NCI-H446 (cell line): ENCODE data around the gene TMEM51.

ENCODE experiments used
- DNase-seq, 2 experiments: peaks; one replicate each; lab custom pipeline; 2025; lab: John Stamatoyannopoulos, UW

Gene TMEM51

DNA sequence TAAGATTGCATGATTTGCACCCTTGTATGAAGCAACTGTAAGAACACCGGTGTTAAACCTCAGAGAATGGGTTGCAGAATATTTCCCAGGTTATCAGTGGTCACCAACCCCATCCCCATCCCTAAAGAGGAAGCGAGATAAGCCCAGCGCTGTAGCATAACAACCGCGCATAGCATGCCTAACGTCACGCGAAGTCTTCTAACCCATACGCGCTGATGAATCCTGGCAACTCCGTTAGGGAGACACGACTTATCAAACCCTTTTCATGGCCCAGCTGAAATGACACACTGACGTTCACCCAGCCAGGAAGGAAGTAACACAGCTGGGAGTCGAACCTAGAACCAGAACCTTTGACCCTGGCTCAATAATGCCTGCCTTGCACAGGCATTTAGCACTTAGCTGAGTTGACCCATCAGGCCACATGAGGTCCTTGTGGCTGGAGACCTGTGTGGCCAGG is 24.2 kb downstream of the TMEM51 start:
- DNase-seq, result no peak

DNA sequence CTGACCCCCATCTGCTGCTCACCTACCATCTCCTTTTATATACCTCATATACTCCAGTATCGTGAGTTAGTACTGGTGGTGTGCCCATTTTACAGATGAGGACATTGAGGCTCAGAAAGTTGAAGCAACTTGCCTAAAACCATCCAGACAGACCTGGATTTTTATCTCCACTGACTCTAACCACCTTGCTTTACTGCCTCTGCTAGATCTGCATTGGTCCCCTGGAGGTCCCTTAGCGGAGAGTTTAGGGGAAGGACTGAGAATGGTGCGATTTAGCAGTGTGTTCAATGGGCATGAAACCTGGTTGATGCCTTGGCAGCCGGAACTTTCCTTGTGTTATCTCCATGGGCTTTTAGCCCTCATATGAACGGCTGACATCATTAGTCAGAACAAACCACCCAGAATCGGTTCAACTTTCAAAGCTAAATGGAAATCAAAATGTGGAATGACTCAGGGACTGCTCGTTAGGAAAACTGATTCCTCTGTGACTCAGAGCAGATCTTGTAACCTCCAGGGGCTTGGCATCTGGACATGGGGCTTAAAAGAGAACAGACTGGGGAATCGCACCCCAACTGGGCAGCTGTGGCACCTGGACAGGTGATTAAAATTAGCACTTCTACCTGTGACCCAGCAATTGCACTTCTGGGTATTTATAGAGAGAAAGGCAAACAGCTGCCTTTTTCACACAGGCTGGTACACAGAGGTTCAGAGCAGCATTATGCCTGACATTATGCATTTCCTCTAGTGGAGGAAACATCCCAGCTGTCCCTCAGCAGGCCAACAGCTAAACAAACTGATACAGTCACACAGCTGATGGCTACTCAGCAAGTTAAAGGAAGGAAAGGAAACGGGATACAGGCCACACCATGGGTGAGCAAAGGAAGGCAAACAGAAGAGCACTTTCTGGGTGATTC is 25.3 kb downstream of the TMEM51 start:
- no peak for DNase-seq

DNA sequence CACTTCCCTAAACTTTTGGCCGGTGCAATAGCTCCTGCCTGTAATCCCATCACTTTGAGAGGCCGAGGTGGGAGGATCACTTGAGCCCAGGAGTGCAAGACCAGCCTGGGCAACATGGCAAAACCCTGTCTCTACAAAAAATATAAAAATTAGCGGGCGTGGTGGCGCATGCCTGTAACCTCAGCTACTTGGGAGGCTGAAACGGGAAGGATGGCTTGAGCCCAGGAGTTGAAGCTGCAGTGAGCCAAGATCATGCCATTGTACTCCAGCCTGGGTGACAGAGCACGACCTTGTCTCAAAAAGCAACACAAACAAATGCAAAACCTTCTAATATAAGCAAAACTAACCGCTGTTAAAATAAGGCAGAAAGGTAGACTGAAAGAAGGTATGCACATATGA is 25.9 kb downstream of the TMEM51 start:
- DNase-seq, result no peak

DNA sequence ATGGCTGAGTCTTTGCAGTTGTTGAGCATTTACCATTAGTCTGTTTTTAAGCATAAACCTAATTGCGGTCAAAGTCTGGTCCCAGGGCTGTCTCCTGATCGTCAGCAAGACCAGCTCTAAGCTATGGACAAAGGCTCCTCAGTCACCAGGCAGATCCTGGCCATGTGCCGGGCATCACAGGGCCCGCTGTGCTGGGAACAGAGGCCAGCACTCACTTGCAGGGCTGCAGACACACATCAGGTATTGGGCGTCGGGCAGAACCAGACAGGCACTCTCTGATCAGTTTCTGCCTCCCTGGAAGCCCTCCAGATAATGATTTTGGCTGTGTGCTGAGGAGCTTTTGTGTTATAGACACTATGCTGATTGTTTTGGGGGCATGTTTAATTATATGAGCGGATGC is 26.6 kb downstream of the TMEM51 start:
- no peak for DNase-seq

DNA sequence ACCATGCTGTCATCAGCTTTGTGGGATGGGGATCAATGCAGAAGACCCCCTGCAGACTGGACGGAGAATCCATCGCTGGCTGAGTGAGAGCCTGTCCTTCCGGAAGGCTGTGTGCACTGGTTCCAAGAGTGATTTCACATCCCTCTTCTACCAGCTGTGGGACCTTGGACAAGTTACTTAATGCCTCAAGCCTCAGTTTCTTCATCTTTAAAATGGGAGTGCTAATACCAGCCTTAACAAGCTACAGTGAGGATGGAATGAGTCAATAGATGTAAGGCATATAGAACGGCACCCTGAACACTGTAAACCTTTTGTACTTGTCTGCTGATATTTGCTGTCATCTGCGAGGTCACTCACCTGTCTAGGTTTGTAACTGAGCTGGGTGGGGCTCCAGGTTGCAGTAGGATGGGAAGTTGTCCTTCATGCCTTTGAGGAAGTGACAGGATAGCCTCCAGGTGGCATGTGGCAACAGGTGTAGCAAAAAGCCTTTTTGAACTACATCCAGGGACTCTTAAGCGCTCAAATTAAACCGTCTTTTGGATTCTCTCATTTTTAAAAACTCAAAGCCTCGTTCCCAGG is 27.5 kb downstream of the TMEM51 start:
- DNase-seq, result no peak

DNA sequence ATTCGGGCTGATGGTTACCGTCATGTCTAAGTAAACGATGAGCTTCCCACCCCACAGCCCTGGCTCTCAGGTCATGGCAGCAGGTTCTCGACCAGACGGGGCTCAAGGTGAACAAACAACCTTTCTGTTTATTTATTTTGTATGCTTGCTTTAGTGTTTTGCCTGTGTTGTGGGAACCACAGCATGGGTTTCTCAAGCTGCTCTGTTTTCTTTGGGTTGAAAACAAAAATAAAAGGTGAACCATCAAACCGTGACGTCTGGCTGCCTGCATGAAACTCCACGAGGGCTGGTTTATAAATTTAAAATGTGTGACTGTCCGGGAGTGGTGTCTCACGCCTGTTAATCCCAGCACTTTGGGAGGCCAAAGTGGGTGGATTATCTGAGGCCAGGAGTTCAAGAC is 28.0 kb downstream of the TMEM51 start:
- DNase-seq, result no peak

DNA sequence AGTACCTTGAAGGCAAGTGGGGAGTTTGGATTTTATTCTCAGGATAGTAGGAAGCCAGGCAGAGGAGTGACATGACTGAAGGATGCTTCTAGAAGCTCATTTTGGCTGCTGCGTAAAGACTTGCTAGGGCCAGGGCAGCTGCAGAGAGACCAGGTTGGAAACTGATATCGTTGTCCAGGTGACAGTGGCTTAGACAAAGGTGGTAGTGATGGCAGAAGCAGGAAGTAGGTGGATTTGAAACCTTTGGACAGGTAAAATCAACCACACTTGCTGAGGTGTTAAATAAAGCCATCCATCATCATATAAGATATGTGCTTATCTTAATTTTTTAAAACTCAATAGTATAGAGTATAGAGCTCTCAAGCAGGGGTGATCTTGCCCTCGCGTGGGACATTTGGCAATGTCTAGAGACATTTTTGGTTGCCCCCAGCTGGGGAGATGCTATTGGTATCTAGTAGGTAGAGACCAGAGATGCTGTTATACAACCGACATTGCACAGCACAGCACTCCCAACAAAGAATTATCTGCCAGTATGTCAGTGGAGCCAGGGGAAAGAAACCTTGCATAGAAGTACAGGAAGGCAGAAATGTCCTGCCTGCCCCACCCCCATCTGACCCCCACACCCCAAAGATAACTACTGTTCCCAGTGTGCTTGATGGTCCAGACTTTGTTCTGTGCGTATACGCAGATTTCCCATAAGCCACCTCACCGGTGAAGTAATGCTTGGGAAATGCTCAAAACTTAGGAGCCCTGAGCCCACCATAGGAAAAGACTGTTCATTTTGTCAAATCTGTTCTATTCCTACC is 31.1 kb downstream of the TMEM51 start:
- no peak for DNase-seq

DNA sequence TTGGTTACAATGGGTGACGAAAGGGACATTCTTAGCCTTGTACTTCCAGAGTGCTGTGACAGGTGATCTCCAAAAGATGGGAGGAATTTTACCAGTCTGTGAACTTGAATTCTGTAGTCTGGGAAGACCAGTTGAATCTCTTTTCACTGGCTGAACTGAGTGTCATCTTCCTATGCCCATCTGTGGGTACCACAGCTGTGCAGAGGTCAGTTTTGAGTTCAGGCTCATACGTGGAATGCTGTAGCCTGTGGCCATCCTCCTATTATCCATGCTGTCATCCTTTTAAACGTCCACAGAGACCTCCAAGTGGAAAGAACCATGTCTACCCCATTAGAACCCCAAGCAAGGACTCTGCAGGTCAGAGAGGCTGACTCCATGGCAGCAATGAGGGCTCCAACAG is 32.1 kb downstream of the TMEM51 start:
- no peak for DNase-seq

DNA sequence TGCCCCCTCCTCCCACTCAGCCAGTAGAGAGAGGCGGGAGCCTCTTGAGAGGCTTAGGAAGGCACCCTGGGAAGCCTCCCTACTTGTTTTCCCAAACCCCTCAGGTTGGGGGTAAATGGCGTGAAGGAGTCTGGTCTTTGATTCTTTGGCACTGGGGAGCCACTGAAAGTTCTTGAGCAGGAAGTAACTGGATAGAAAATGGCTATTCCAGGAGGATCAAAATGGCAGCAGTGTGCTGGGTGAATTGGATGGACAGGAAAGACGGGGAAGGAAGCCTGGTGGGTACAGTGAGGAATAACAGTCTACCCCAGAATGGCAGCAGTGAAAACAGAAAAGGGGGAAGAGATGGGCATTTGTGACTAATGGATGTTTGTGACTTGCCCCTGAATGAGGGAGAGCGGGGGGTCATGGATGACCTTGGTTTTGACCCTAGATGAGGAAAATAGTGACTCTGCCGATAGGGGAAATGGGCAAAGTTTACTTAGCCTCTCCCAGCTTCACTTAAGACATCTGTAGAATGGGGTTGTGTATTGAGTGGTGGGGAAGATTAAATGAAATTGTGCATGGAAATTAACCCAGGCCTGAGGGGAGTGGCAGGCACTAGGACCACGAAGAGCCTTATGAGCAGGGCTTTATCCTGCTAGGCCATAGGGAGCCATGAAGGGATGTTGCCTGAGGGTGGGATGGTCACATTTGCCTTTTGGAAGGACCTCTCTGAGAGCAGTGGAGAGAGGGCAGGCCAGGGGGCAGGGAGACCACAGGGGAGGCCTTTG is 32.7 kb downstream of the TMEM51 start:
- no peak for DNase-seq

DNA sequence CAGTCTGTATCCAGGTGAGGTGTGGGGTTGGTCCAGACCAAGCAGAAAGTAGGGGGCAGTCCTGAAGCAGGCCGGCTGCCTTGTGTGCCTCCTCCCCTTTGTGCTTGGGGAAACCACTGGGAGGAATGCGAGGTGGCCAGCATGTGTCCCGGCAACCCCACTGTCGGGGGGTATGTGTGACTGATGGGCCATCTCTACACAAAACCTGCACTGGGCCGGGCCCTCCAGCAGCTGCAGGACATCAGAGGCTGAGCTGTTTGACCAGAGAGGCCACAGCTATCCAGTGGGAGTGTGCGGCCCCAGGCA is 33.3 kb downstream of the TMEM51 start:
- DNase-seq, result no peak

DNA sequence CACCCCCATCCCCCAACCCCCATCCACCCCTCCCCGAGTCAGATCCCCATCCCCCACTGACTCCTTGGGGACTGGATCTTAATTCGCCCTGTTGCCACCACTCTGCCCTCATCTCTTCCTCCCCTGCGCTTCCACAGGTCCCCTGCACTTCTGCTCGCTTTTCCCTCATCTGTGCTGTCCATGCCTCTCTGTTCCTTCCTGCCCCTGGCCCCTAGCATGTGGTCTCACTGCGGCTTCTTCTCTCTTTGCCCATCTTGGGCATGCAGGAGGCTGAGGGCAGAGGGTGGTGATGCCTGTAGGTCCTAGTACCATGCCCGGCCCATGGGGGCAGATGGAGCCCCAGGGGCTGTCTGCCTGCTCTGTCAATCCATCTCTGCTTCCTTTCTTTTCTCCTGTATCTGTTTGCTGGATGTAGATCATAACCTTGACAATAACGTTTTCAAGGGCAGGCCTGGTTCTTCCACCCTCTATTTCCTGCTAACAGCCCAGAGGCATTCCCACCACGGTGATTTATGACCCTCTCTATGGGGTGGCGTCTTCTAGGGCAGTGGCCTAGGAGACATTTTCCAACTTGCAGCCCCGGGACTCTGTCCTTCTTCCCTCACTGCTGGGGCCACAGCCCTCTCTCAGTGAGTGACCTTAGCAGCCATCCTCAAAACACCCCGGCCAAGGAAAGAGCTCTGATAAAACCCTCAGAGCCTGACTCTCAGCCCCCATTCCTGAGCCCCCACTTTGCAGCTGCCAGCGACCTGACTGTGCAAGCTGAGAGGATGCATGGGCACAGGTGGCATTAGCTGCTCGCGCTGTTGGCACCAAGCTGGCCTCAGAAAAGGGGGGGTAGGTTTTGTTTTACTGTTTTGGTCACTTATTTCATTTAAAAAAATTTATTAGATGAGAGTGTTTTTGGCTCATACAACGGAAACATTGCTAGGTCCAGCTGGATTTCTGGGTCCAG is 33.9 kb downstream of the TMEM51 start:
- no peak for DNase-seq

DNA sequence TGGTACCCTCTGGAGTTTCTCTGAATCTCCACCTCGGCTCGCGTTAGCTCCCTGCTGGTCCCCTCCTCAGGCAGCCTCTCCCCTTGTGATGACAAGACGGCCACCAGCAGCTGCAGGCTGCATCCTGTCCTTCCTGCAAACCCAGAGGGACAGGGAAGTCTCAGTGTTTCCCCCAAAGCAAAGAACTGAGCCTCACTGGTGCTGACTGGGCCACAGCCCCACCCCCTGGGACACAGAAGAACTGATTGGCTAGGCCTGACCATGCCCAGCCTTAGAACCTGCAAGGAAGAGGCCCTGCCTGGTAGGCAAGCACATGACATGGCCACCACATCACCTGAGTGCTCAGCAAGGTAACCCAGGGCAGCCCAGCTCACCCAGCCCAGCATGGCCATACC is 34.6 kb downstream of the TMEM51 start:
- DNase-seq, result no peak

DNA sequence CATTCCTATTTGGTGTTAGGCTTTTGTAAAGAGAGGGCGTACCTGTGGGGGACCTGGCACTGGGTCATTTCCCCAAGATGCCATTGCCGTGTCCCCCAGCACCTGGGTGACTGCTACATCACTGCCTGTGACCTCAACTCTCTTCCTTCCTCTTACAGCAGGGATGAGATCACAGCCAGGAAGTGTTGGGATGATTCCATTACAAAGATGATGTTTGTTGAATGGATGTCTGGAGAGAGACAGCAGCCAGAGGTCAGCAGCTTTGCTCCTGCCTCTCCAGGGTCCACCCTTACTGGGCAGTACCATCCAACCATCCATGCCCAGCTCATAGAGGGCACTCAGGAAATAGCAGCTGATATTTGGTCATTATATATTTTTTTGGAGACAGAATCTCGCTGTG is 35.1 kb downstream of the TMEM51 start:
- no peak for DNase-seq

DNA sequence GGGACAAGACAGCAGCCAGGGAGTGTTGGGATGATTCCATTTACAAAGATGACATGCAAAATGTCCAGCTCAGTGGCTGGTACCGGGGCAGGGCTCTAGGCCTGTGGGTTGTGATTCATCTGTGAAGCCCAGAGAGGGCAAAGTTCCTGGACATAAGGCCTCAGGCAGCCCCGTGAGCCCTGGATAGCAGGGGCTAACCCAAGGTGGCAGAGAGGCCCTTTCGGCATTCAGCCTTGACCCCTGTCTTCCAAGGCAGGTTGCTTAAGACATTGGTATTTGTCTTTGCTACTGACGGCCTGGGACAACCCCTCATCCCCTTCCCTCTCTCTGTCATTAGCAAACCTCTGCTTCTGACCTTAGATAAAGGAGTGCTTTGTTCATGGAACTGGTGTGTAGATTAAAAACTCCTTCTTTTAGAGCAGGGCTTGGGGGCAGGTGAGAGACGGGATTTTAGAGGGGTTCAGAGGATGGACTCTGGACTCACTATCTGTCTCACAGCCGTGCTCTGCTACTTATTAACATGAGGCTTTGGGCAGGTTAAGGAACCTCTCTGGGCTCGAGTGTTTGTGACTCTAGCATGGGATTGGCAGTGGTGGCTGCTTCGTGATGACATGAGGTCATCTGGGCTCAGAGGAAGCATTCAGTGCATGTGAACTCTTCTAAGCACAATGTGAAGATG is 36.3 kb downstream of the TMEM51 start:
- no peak for DNase-seq

DNA sequence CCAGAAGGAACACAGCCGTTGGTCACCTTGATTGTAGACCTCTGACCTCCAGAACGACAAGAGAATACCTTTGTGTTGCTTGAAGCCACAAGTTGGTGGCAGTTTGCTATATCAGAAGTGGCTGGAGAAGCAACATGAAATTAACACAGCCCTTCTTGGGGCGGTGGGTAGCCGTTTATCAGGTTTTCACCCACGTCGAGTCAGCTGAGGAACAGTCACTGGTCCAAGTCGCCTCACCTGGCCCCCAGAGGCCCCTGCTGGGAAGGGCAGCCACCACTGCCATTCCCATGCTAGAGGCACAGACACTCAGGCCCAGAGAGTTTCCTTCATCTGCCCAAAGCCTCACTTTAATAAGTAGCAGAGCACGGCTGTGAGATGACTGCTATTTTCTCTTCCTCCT is 37.7 kb downstream of the TMEM51 start:
- no peak for DNase-seq

DNA sequence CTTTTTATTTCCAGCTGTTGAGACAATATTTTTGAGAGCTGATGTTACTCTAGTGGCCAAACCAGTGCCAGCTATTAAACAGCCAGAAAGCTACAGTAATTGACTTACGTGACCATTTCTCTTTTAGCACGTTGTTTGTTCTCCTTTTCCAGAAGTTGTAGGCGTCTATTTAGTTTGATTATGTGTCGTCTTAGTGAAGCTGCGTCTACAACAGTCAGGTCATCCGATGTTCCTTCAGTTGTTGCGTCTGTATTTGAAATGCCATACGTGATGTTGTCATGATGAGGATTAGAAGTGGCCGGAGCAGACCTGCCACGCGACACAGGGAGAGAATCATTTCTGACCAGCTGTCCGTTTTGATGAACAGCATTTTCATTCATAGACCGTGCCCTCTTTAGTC is 38.2 kb downstream of the TMEM51 start:
- no peak for DNase-seq

DNA sequence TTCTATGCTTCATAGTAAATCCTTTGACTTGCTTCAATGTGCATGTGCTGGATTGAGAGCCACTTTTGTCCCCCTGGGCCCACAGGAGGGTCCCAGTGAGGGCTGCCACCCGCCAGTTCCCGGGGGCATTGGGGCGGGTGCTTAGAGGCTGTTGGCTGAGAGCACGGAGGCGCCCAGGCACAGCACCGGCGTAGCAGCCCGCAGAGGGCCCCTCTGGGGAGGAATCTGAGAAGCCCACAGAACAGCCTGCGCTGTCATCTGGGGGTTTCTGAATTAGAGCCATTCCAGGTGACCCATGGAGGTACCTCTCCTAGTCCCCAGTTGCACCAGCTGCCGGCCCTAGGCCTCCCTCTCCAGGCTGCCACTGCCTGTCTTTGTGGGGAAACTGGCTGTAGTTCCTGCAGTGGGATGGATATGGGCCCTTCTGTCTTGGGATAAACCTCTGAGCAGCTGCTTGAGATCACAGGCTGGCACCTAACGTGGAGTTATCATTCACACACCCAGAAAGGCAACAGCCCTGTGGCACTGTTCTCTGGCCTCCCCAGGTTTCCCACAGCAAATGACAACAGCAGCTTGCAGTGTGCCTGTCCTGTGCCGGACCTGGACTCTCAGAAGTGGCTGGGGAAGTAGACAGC is 39.5 kb downstream of the TMEM51 start:
- DNase-seq, result no peak

DNA sequence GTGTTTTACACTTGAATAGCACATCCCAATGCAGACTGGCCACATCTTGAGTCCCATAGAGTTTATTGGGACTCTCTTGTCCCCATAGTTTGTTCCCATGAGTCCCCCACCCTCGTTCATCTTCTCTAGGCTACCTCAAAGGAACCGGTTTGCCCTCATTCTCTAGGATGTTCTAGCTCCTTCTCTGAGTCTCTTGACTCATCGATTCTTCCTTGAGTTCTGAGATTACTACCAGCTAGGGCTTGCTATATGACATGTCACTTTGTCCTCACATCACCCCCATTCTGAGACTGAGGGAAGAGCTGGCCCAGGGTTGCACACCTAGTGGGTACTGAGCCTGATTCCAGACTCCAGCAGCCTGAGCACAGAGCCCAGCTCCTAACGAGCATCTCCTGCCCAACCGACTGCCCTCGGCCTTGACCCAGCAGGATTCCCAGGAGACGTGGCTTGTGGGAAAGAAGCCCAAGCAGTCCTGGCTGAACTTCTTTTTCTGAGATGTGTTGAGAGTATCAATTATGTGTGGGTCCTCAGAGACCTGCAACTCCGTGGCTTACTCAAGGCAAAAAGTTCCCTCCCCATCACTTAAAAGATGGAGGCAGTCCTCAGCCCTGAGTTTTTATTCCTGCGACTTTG is 42.0 kb downstream of the TMEM51 start:
- no peak for DNase-seq

DNA sequence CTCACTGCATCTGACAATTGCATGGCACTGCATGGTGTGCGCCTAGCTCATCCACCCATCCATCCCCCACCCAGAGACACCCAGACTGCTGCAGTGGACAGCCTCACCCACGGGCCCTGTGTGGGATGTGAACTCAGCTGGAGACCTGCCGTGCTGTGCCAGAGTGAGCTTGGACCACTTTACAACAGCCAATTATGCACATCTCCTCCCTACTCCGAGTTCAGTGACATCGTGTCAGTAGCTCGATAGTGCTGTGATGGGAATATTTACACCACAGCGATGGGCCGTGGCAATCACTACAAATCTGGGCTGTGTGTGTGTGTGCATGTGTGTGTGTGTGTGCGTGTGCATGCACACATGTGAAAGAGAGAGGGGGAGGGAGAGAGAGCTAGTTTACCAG is 42.5 kb downstream of the TMEM51 start:
- DNase-seq, result no peak
